ENCODE data around the gene TMEM200A.

DNA sequence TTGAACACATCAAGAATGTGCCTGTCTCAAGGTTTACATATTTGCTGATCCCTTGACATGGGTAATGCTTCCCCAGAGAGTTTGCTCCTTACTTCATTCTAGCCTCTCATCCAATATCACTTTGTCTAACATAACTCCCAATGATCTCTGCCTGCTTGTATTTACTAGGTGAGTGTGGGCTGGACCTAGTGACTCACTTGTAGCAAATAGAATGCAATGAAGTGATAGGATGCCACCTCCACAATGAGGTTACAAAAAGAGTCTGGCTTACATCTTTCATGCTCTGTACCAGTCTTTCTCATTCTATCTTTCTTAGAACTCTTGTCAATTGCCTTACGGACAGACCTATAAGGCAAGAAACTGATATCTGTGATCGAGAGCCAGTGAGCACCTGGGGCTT is 44.9 kb upstream of the TMEM200A start:
- TF ChIP-seq, protein P1, sequence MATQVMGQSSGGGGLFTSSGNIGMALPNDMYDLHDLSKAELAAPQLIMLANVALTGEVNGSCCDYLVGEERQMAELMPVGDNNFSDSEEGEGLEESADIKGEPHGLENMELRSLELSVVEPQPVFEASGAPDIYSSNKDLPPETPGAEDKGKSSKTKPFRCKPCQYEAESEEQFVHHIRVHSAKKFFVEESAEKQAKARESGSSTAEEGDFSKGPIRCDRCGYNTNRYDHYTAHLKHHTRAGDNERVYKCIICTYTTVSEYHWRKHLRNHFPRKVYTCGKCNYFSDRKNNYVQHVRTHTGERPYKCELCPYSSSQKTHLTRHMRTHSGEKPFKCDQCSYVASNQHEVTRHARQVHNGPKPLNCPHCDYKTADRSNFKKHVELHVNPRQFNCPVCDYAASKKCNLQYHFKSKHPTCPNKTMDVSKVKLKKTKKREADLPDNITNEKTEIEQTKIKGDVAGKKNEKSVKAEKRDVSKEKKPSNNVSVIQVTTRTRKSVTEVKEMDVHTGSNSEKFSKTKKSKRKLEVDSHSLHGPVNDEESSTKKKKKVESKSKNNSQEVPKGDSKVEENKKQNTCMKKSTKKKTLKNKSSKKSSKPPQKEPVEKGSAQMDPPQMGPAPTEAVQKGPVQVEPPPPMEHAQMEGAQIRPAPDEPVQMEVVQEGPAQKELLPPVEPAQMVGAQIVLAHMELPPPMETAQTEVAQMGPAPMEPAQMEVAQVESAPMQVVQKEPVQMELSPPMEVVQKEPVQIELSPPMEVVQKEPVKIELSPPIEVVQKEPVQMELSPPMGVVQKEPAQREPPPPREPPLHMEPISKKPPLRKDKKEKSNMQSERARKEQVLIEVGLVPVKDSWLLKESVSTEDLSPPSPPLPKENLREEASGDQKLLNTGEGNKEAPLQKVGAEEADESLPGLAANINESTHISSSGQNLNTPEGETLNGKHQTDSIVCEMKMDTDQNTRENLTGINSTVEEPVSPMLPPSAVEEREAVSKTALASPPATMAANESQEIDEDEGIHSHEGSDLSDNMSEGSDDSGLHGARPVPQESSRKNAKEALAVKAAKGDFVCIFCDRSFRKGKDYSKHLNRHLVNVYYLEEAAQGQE (IDR thresholded peaks at IDR 0.05; ENCODE audit: low read depth): no peak
- TF ChIP-seq, protein P2, sequence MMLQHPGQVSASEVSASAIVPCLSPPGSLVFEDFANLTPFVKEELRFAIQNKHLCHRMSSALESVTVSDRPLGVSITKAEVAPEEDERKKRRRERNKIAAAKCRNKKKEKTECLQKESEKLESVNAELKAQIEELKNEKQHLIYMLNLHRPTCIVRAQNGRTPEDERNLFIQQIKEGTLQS (IDR thresholded peaks at IDR 0.05): no peak
- TF ChIP-seq SIN3A (IDR thresholded peaks at IDR 0.05; ENCODE audit: low read depth): no peak
- TF ChIP-seq POLR2A (IDR thresholded peaks at IDR 0.05; ENCODE audit: borderline replicate concordance, extremely low read depth, insufficient read depth, insufficient read length): no peak
- TF ChIP-seq CTCF (IDR thresholded peaks at IDR 0.05 in 2 of 3, conservative IDR thresholded peaks at IDR 0.05 in 1 of 3; ENCODE audit: borderline replicate concordance in 1 of 3, insufficient read depth in 1 of 3, low read depth in 2 of 3, low read length in 2 of 3): no peak
